Thyroid gland (tissue), 4 donors: Measurements from ENCODE around the gene SCRG1.

ENCODE experiments used
- CTCF ChIP-seq, 6 experiments: fragments of 200-600 bp in 3 of 6; fragments of 450-650 bp in 3 of 6; sonication (generic) in 3 of 6; IDR thresholded peaks; one replicate each; pipeline ENCODE4 v1.5.1; 2016 to 2019; ENCODE audit warnings: antibody characterized with exemption in 6 of 6, mild to moderate bottlenecking in 2 of 6, inconsistent platforms in 1 of 6, moderate library complexity in 1 of 6
- POLR2A ChIP-seq, 2 donors: fragments of 450-650 bp; IDR thresholded peaks; one replicate each; pipeline ENCODE4 v1.6.1; 2017; ENCODE audit warnings: antibody characterized with exemption in 2 of 2, mild to moderate bottlenecking in 2 of 2, moderate library complexity in 1 of 2

DNA sequence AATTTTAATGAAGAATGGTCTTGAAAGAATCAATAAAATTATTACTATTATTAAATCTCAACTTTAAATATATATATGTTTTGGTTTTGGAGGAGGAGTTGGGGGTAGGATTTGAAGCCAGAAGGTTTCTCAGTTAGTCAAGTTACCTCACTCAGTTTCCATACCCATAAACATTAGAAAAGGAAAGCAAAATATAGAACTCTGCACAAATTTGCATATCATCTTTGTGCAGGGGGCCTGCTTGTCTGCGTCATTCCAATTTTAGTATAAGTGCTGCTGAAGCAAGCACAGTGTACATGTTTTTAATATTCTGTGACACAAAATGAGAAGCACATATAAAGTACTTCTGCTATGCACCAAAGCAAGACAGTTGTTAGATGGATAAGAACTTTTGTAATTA, 47.5 kb upstream of the SCRG1 start:
- TF ChIP-seq CTCF (IDR thresholded peaks at IDR 0.05), result no peak
- TF ChIP-seq POLR2A (IDR thresholded peaks at IDR 0.05), result no peak
